Measurements from ENCODE around the gene ZNF8.
A peak's percentile ranks its signal among the peaks of the same experiment; 100 is the strongest.
"Not testable (repeated sequence)": the region's sequence is repeated elsewhere in the genome, so short reads cannot be mapped to it uniquely, and the experiment has no call there.

The ZNF8 gene

GRCh38 chr19:58300620-58301019 lies 21.9 kb downstream of the ZNF8 start:
- H3K4me3 ChIP-seq (ENCODE audit: low read length), result no peak overlapping the region
- peaks cover 5% of the 10 kb centered on the region for H3K4me1 ChIP-seq (ENCODE audit: control insufficient read depth, insufficient read depth, low read length)
- H3K9me3 ChIP-seq (replicated peaks; ENCODE audit: low read length), result peaks cover 2% of the 10 kb centered on the region
- H3K4me2 ChIP-seq (ENCODE audit: low read length), result no peak overlapping the region
- H3K27me3 ChIP-seq (ENCODE audit: control insufficient read depth, insufficient read depth, low read length), result no peaks in the 10 kb centered on the region
- H3K9ac ChIP-seq (ENCODE audit: low read depth, low read length), result no peak overlapping the region
- H3K36me3 ChIP-seq (ENCODE audit: insufficient read depth, low read length), result peaks cover 32% of the 10 kb centered on the region

GRCh38 chr19:58304255-58304654 lies 25.5 kb downstream of the ZNF8 start:
- Histone ChIP-seq H3K27me3 (ENCODE audit: control insufficient read depth, insufficient read depth, low read length) (no peaks in the 10 kb centered on the region), H3K9me3 (replicated peaks; ENCODE audit: low read length) (no peaks in the 10 kb centered on the region), H3K4me2 (ENCODE audit: low read length) (peak overlapping the region; percentile 84), H3K36me3 (ENCODE audit: insufficient read depth, low read length) (peaks cover 47% of the 10 kb centered on the region), H3K4me3 (ENCODE audit: low read length) (peak overlapping the region; percentile 90), H3K9ac (ENCODE audit: low read depth, low read length) (peak overlapping the region; percentile 74), H3K4me1 (ENCODE audit: control insufficient read depth, insufficient read depth, low read length) (peaks cover 10% of the 10 kb centered on the region)

- Histone ChIP-seq H3K9me3 (replicated peaks; ENCODE audit: low read length) (no peaks in the 10 kb centered on the region), H3K36me3 (ENCODE audit: insufficient read depth, low read length) (peaks cover 50% of the 10 kb centered on the region), H3K27me3 (ENCODE audit: control insufficient read depth, insufficient read depth, low read length) (no peaks in the 10 kb centered on the region), H3K4me1 (ENCODE audit: control insufficient read depth, insufficient read depth, low read length) (peaks cover 10% of the 10 kb centered on the region), H3K4me2 (ENCODE audit: low read length) (peak overlapping the region; percentile 84), H3K4me3 (ENCODE audit: low read length) (peak overlapping the region; percentile 90), H3K9ac (ENCODE audit: low read depth, low read length) (peak overlapping the region; percentile 74)
These were observed 26.0 kb downstream of the ZNF8 start for GRCh38 chr19:58304748-58305064.

GRCh38 chr19:58305065-58305931 lies 26.5 kb downstream of the ZNF8 start, which contains the start of gene ERVK3-1:
Gene ERVK3-1, plus strand, starts transcription at chr19:58305377. Its CDS starts 6,792 bp downstream, at chr19:58312169.
- Histone ChIP-seq H3K36me3 (ENCODE audit: insufficient read depth, low read length) (peaks cover 44% of the 10 kb centered on the region), H3K9me3 (replicated peaks; ENCODE audit: low read length) (no peaks in the 10 kb centered on the region)

GRCh38 chr19:58305932-58306323 lies 27.2 kb downstream of the ZNF8 start:
- no peaks in the 10 kb centered on the region for H3K9me3 ChIP-seq (replicated peaks; ENCODE audit: low read length)
- peak overlapping the region; percentile 90 for H3K4me3 ChIP-seq (ENCODE audit: low read length)
- peak overlapping the region; percentile 91 for H3K9ac ChIP-seq (ENCODE audit: low read depth, low read length)
- no peaks in the 10 kb centered on the region for H3K27me3 ChIP-seq (ENCODE audit: control insufficient read depth, insufficient read depth, low read length)
- peaks cover 37% of the 10 kb centered on the region for H3K36me3 ChIP-seq (ENCODE audit: insufficient read depth, low read length)
- peaks cover 10% of the 10 kb centered on the region for H3K4me1 ChIP-seq (ENCODE audit: control insufficient read depth, insufficient read depth, low read length)
- peak overlapping the region; percentile 84 for H3K4me2 ChIP-seq (ENCODE audit: low read length)

More at GRCh38 chr19:58305065-58305931, 26.5 kb downstream of the ZNF8 start, which contains the start of gene ERVK3-1:
- Histone ChIP-seq H3K9ac (ENCODE audit: low read depth, low read length) (peak within 1 kb of the TSS; percentile 91), H3K4me1 (ENCODE audit: control insufficient read depth, insufficient read depth, low read length) (peaks cover 10% of the 10 kb centered on the region), H3K27me3 (ENCODE audit: control insufficient read depth, insufficient read depth, low read length) (no peaks in the 10 kb centered on the region), H3K4me2 (ENCODE audit: low read length) (peak within 1 kb of the TSS; percentile 84), H3K4me3 (ENCODE audit: low read length) (peak within 1 kb of the TSS; percentile 90)

- Histone ChIP-seq H3K9ac (ENCODE audit: low read depth, low read length) (no peak overlapping the region), H3K9me3 (replicated peaks; ENCODE audit: low read length) (no peaks in the 10 kb centered on the region), H3K4me2 (ENCODE audit: low read length) (no peak overlapping the region), H3K27me3 (ENCODE audit: control insufficient read depth, insufficient read depth, low read length) (no peaks in the 10 kb centered on the region), H3K4me3 (ENCODE audit: low read length) (no peak overlapping the region), H3K36me3 (ENCODE audit: insufficient read depth, low read length) (peaks cover 49% of the 10 kb centered on the region), H3K4me1 (ENCODE audit: control insufficient read depth, insufficient read depth, low read length) (peaks cover 10% of the 10 kb centered on the region)
These were observed 29.0 kb downstream of the ZNF8 start for GRCh38 chr19:58307736-58308135.

- H3K4me3 ChIP-seq (ENCODE audit: low read length); H3K4me2 ChIP-seq (ENCODE audit: low read length); H3K4me1 ChIP-seq (ENCODE audit: control insufficient read depth, insufficient read depth, low read length); H3K27me3 ChIP-seq (ENCODE audit: control insufficient read depth, insufficient read depth, low read length); H3K9me3 ChIP-seq (replicated peaks; ENCODE audit: low read length); H3K9ac ChIP-seq (ENCODE audit: low read depth, low read length): not testable (repeated sequence)
- peaks cover 73% of the 10 kb centered on the region for H3K36me3 ChIP-seq (ENCODE audit: insufficient read depth, low read length)
These were observed 31.9 kb downstream of the ZNF8 start for GRCh38 chr19:58310685-58311084.

GRCh38 chr19:58311345-58311865 lies 32.6 kb downstream of the ZNF8 start:
- Histone ChIP-seq H3K36me3 (ENCODE audit: insufficient read depth, low read length) (peaks cover 73% of the 10 kb centered on the region), H3K4me2 (ENCODE audit: low read length) (no peak overlapping the region), H3K4me3 (ENCODE audit: low read length) (no peak overlapping the region), H3K9ac (ENCODE audit: low read depth, low read length) (no peak overlapping the region), H3K9me3 (replicated peaks; ENCODE audit: low read length) (no peaks in the 10 kb centered on the region), H3K27me3 (ENCODE audit: control insufficient read depth, insufficient read depth, low read length) (no peaks in the 10 kb centered on the region), H3K4me1 (ENCODE audit: control insufficient read depth, insufficient read depth, low read length) (peaks cover under 1% of the 10 kb centered on the region)

GRCh38 chr19:58315580-58315979 lies 36.8 kb downstream of the ZNF8 start:
- no peaks in the 10 kb centered on the region for H3K9me3 ChIP-seq (replicated peaks; ENCODE audit: low read length)
- H3K9ac ChIP-seq (ENCODE audit: low read depth, low read length), result no peak overlapping the region
- H3K27me3 ChIP-seq (ENCODE audit: control insufficient read depth, insufficient read depth, low read length), result no peaks in the 10 kb centered on the region
- H3K4me1 ChIP-seq (ENCODE audit: control insufficient read depth, insufficient read depth, low read length), result no peaks in the 10 kb centered on the region
- peaks cover 45% of the 10 kb centered on the region for H3K36me3 ChIP-seq (ENCODE audit: insufficient read depth, low read length)
- H3K4me2 ChIP-seq (ENCODE audit: low read length), result no peak overlapping the region
- H3K4me3 ChIP-seq (ENCODE audit: low read length), result no peak overlapping the region

- H3K36me3 ChIP-seq (ENCODE audit: insufficient read depth, low read length), result peaks cover 30% of the 10 kb centered on the region
- H3K9me3 ChIP-seq (replicated peaks; ENCODE audit: low read length), result no peaks in the 10 kb centered on the region
- H3K4me2 ChIP-seq (ENCODE audit: low read length), result no peak overlapping the region
- H3K4me3 ChIP-seq (ENCODE audit: low read length), result no peak overlapping the region
- H3K27me3 ChIP-seq (ENCODE audit: control insufficient read depth, insufficient read depth, low read length), result no peaks in the 10 kb centered on the region
- H3K9ac ChIP-seq (ENCODE audit: low read depth, low read length), result no peak overlapping the region
- no peaks in the 10 kb centered on the region for H3K4me1 ChIP-seq (ENCODE audit: control insufficient read depth, insufficient read depth, low read length)
These were observed 38.8 kb downstream of the ZNF8 start for GRCh38 chr19:58317476-58318072.

GRCh38 chr19:58318297-58318696 lies 39.5 kb downstream of the ZNF8 start:
- Histone ChIP-seq H3K9me3 (replicated peaks; ENCODE audit: low read length) (no peaks in the 10 kb centered on the region), H3K9ac (ENCODE audit: low read depth, low read length) (no peak overlapping the region), H3K27me3 (ENCODE audit: control insufficient read depth, insufficient read depth, low read length) (no peaks in the 10 kb centered on the region), H3K4me3 (ENCODE audit: low read length) (no peak overlapping the region), H3K4me2 (ENCODE audit: low read length) (no peak overlapping the region), H3K4me1 (ENCODE audit: control insufficient read depth, insufficient read depth, low read length) (no peaks in the 10 kb centered on the region), H3K36me3 (ENCODE audit: insufficient read depth, low read length) (peaks cover 23% of the 10 kb centered on the region)
